GM12878 (cell line): ENCODE results near the gene GPR26. TPM values are rescaled to one million over a fixed set of nuclear protein-coding genes. Genes with fewer than 3 reads are reported as not detected.

Source experiments
- ATAC-seq: fragments of 200-7000 bp; cut with Tn5 transposase; 3 replicates; pipeline ENCODE4 v1.9.1; 2020; ENCODE audit warnings: mild to moderate bottlenecking, moderate library complexity
- BruUV-seq: library from RNA; stranded (reverse); fragments of 400-500 nt; replicated peaks from 2 replicates; lab custom pipeline; 2021; lab: Mats Ljungman, UMichigan
- CTCF ChIA-PET: fragments of 300-600 bp; sonication (Branson Sonifier 250); formaldehyde crosslinking; extraction: SDS; loops from one replicate; lab custom pipeline; 2021; ENCODE audit warnings: inconsistent platforms; lab: Yijun Ruan, JAX
- POLR2A ChIA-PET: fragments of 350-600 bp; formaldehyde crosslinking; extraction: SDS; loops from one replicate; lab custom pipeline; 2021; ENCODE audit warnings: inconsistent platforms; lab: Charles Lee
- RAD21 ChIA-PET: fragments of 300-600 bp; sonication (Branson Sonifier 250); formaldehyde crosslinking; loops from one replicate; lab custom pipeline; 2023; ENCODE audit warnings: antibody characterized with exemption; ENCODE audit not compliant: unreplicated experiment; lab: Charles Lee
- SMC1A ChIA-PET: fragments of 300-600 bp; sonication (Branson Sonifier 250); formaldehyde crosslinking; loops from one replicate; lab custom pipeline; 2023; ENCODE audit not compliant: unreplicated experiment, uncharacterized antibody; lab: Charles Lee
- DNase-seq: peaks from one replicate; pipeline ENCODE4 v3.0.0-alpha.2; 2011; ENCODE audit warnings: low read depth, low spot score
- FAIRE-seq: peaks from 3 replicates; lab custom pipeline; 2011; peaks lifted over from hg19 to GRCh38; lab: Jason Lieb, UNC
- H2AFZ ChIP-seq: 2 replicates; pipeline ENCODE4 v1.6.0; 2011; ENCODE audit warnings: low read depth, low read length, control low read depth; ENCODE audit not compliant: control insufficient read depth
- H3K27ac ChIP-seq: 2 replicates; pipeline ENCODE4 v1.5.1; 2011; ENCODE audit warnings: control low read depth; ENCODE audit not compliant: control insufficient read depth, insufficient read depth
- H3K27me3 ChIP-seq, 2 experiments: replicated peaks in 1 of 2; 2 replicates each; pipeline versions ENCODE4 v1.6.0 to v1.6.1; 2011; ENCODE audit warnings: low read length in 1 of 2; ENCODE audit not compliant: control insufficient read depth in 2 of 2, insufficient read depth in 2 of 2
- H3K36me3 ChIP-seq, 2 experiments: 2 replicates each; pipeline ENCODE4 v1.5.1; 2011; ENCODE audit warnings: low read length in 1 of 2; ENCODE audit not compliant: control insufficient read depth in 2 of 2, insufficient read depth in 2 of 2
- H3K4me1 ChIP-seq: 2 replicates; pipeline ENCODE4 v1.6.1; 2011; ENCODE audit warnings: mild to moderate bottlenecking, low read length, moderate library complexity, mixed read lengths; ENCODE audit not compliant: control insufficient read depth, insufficient read depth
- H3K4me2 ChIP-seq: 2 replicates; pipeline ENCODE4 v1.6.0; 2011; ENCODE audit warnings: control low read depth; ENCODE audit not compliant: control insufficient read depth, insufficient read depth
- H3K4me3 ChIP-seq: fragments of 200-600 bp; sonication (generic); 2 replicates; pipeline ENCODE4 v1.5.1; 2016
- H3K79me2 ChIP-seq: 2 replicates; pipeline ENCODE4 v1.6.0; 2011; ENCODE audit warnings: low read length; ENCODE audit not compliant: control insufficient read depth, insufficient read depth
- H3K9ac ChIP-seq: 2 replicates; pipeline ENCODE4 v1.8.0; 2011; ENCODE audit warnings: low read length, control low read depth, mixed read lengths; ENCODE audit not compliant: control insufficient read depth, insufficient read depth
- H3K9me3 ChIP-seq: replicated peaks from 3 replicates; pipeline ENCODE4 v1.5.1; 2011; ENCODE audit warnings: mild to moderate bottlenecking, low read length; ENCODE audit not compliant: control insufficient read depth, insufficient read depth
- H4K20me1 ChIP-seq: 2 replicates; pipeline ENCODE4 v1.6.0; 2011; ENCODE audit not compliant: control insufficient read depth, insufficient read depth
- EGR1 ChIP-seq, 2 experiments: IDR thresholded peaks; 1 replicate in 1 of 2; 2 replicates in 1 of 2; pipeline ENCODE4 v1.6.1; 2011 to 2012; ENCODE audit warnings: low read depth in 2 of 2, low read length in 2 of 2, borderline replicate concordance in 1 of 2, mild to moderate bottlenecking in 1 of 2, moderate library complexity in 1 of 2
- GATAD2B ChIP-seq: fragments of 450-650 bp; conservative IDR thresholded peaks from 2 replicates; pipeline ENCODE4 v1.6.1; 2017; ENCODE audit warnings: low read depth, mild to moderate bottlenecking, moderate library complexity
- IKZF2 ChIP-seq, 2 experiments: fragments of 450-650 bp; IDR thresholded peaks; 2 replicates each; pipeline ENCODE4 v1.6.1; 2017; ENCODE audit warnings: mild to moderate bottlenecking in 2 of 2, moderate library complexity in 2 of 2
- LARP7 ChIP-seq: fragments of 450-650 bp; IDR thresholded peaks from 2 replicates; pipeline ENCODE4 v1.6.1; 2017; ENCODE audit warnings: mild to moderate bottlenecking
- MEF2A ChIP-seq: IDR thresholded peaks from 2 replicates; pipeline ENCODE4 v1.6.1; 2011; ENCODE audit warnings: low read depth, mild to moderate bottlenecking, low read length, moderate library complexity; ENCODE audit not compliant: insufficient read depth
- PAX5 ChIP-seq: IDR thresholded peaks from 2 replicates; pipeline ENCODE4 v1.6.1; 2011; ENCODE audit warnings: low read depth, low read length, borderline replicate concordance
- PKNOX1 ChIP-seq: fragments of 450-650 bp; IDR thresholded peaks from 2 replicates; pipeline ENCODE4 v1.6.1; 2016; ENCODE audit warnings: mild to moderate bottlenecking
- RBBP5 ChIP-seq: fragments of 200-600 bp; sonication (generic); conservative IDR thresholded peaks from 2 replicates; pipeline ENCODE4 v1.6.1; 2016
- YBX1 ChIP-seq: fragments of 450-650 bp; IDR thresholded peaks from 2 replicates; pipeline ENCODE4 v1.6.1; 2016; ENCODE audit warnings: antibody characterized with exemption
- ZNF207 ChIP-seq: fragments of 450-650 bp; IDR thresholded peaks from 2 replicates; pipeline ENCODE4 v1.6.1; 2014; ENCODE audit warnings: antibody characterized with exemption, mild to moderate bottlenecking, borderline replicate concordance
- ZNF274 ChIP-seq: IDR thresholded peaks from one replicate; pipeline ENCODE4 v1.8.0; 2011; ENCODE audit not compliant: insufficient read length, insufficient read depth
- WGBS: methylation state at CpG from one replicate; pipeline ENCODE4 v1.1.6; 2016; ENCODE audit warnings: low lambda C conversion rate; ENCODE audit not compliant: insufficient replicate concordance, insufficient coverage; ENCODE audit errors: missing lambda C conversion rate; 5-methylcytosine and 5-hydroxymethylcytosine counted together
- in situ Hi-C: fragments of 300-500 bp; cut with MboI; formaldehyde crosslinking; loops from 9 replicates; pipeline ENCODE4 v1.14.3; 2018; ENCODE audit warnings: mixed read lengths
- intact Hi-C: fragments of 100-400 bp; cut with micrococcal nuclease; formaldehyde crosslinking; loops from one replicate; pipeline ENCODE4 v1.14.2; 2022; ENCODE audit not compliant: unreplicated experiment
- polyA plus RNA-seq, 11 experiments: library from polyadenylated mRNA; depleted of rRNA in 4 of 11; unstranded in 6 of 11; stranded (reverse) in 5 of 11; fragments of >200 nt; fragmentation: Nextera tagmentation in 4 of 11; fragmentation: Illumina TruSeq in 1 of 11; extraction: Ambion mirVana in 4 of 11; extraction: Trizol in 1 of 11; gene quantifications; 1 replicate in 1 of 11; 2 replicates in 10 of 11; pipeline versions ENCODE4 v1.2.1 to v1.2.3, GENCODE V29; 2011 to 2016; ENCODE audit warnings: inconsistent platforms in 2 of 11, missing spikeins in 2 of 11, low read depth in 1 of 11
- total RNA-seq, 4 experiments: library from RNA; depleted of rRNA in 3 of 4; stranded (reverse); fragments of >200 nt in 3 of 4; fragmentation: Illumina TruSeq in 1 of 4; extraction: Trizol in 1 of 4; gene quantifications; 2 replicates each; pipeline versions ENCODE4 v1.2.1 to v1.2.3, GENCODE V29; 2013 to 2021

Gene GPR26
- total and polyA plus RNA-seq, 10 of the 15 experiments (the other 5 are each of a cell fraction or from before 2014, with no cell fraction given), result 0.01 to 0.03 TPM; not detected in 8

DNA sequence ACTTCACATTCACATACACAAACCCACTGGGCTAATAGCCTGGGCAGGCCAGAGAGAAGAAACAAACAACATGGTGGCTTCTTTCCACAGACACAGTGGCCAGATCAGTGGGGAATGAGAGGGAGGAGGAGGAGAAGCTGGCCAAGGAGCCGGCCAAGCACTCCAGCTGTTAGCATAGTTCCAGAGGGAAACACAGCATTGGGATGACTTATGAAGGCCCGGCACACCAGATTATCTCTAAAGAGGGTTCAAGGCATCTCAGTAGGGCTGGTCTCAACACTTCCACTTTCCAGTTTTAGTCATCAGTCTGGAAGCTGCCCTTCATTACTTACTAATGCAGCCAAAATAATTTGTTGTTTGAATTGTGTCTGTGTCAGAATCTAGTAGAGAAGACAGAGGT is 42.1 kb upstream of the GPR26 start:
- H3K4me2 ChIP-seq, result no peak overlapping the region
- no peak for ATAC-seq
- DNase-seq, result no peak
- H3K36me3 ChIP-seq, result no peaks in the 10 kb centered on the region
- no peak overlapping the region for H3K9ac ChIP-seq
- H3K79me2 ChIP-seq, result no peaks in the 10 kb centered on the region
- no peak overlapping the region for H3K4me3 ChIP-seq
- H3K4me1 ChIP-seq, result no peaks in the 10 kb centered on the region
- H3K9me3 ChIP-seq, result no peaks in the 10 kb centered on the region
- H2AFZ ChIP-seq, result no peak overlapping the region
- CTCF ChIA-PET, result no interaction called here
- no peaks in the 10 kb centered on the region for H4K20me1 ChIP-seq
- TF ChIP-seq YBX1, result no peak
- no peak for TF ChIP-seq RBBP5
- no peak for TF ChIP-seq PKNOX1
- TF ChIP-seq PAX5, result no peak
- TF ChIP-seq LARP7, result no peak
- no peak for TF ChIP-seq MEF2A
- no peak for TF ChIP-seq EGR1 (IDR thresholded peaks at IDR 0.05; ENCODE audit: borderline replicate concordance in 1 of 2, low read depth in 2 of 2, low read length in 2 of 2)
- no peak for TF ChIP-seq ZNF207
- no peak for TF ChIP-seq IKZF2 (IDR thresholded peaks at IDR 0.05)
- no peak for TF ChIP-seq ZNF274
- no peak for TF ChIP-seq GATAD2B
- TF ChIP-seq, all 136 proteins: peak for 0
- intact Hi-C loops (no loop called here), in situ Hi-C loops (no loop called here)
- POLR2A ChIA-PET, result no interaction called here
- SMC1A ChIA-PET, result no interaction called here
- Histone ChIP-seq H3K27ac (no peak overlapping the region), H3K27me3 (peaks cover 0 to 6% of the 10 kb centered on the region in 2 experiments; a peak in 2 of 4 replicates)
- BruUV-seq, result no TSS peak
- no peak for FAIRE-seq
- WGBS, result 0% methylated on average over 2 of the region's 2 CpGs
- RAD21 ChIA-PET, result no interaction called here
